GM23338 (cell line): ENCODE measurements around the gene DGKH.

Experiments used
- CREB1 ChIP-seq: fragments of 250-450 bp; sonication (Bioruptor Pico); IDR thresholded peaks from 2 replicates; pipeline ENCODE4 v1.5.0; 2020; ENCODE audit warnings: low read depth, mild to moderate bottlenecking, moderate library complexity
- EZH2 ChIP-seq: fragments of 200-600 bp; sonication (generic); IDR thresholded peaks from one replicate; pipeline ENCODE4 v1.8.0; 2017; ENCODE audit warnings: antibody characterized with exemption, mild to moderate bottlenecking, low read depth; ENCODE audit not compliant: unreplicated experiment
- EZH2phosphoT487 ChIP-seq: fragments of 200-600 bp; sonication (generic); IDR thresholded peaks from one replicate; pipeline ENCODE4 v1.8.1; 2018; ENCODE audit warnings: antibody characterized with exemption; ENCODE audit not compliant: unreplicated experiment
- JUNB ChIP-seq: IDR thresholded peaks from one replicate; pipeline ENCODE4 v1.6.1; 2016; ENCODE audit warnings: antibody characterized with exemption; ENCODE audit not compliant: unreplicated experiment
- NANOG ChIP-seq: IDR thresholded peaks from 2 replicates; pipeline ENCODE4 v1.6.1; 2016; ENCODE audit warnings: antibody characterized with exemption, borderline replicate concordance
- POLR2AphosphoS5 ChIP-seq: IDR thresholded peaks from 2 replicates; pipeline ENCODE4 v1.6.1; 2016; ENCODE audit warnings: antibody characterized with exemption, low read depth
- REST ChIP-seq: IDR thresholded peaks from one replicate; pipeline ENCODE4 v1.6.1; 2018; ENCODE audit warnings: antibody characterized with exemption; ENCODE audit not compliant: unreplicated experiment
- ZNF114 ChIP-seq: fragments of 250-450 bp; sonication (Bioruptor Pico); IDR thresholded peaks from 2 replicates; pipeline ENCODE4 v1.5.0; 2020; ENCODE audit warnings: mild to moderate bottlenecking, moderate library complexity
- TF ChIP-seq, protein P1 (sequence below), 2 experiments: fragments of 200-600 bp in 1 of 2; sonication (generic) in 1 of 2; conservative IDR thresholded peaks; 2 replicates each; pipeline versions ENCODE4 v1.5.1 to v1.6.1; 2016 to 2017; ENCODE audit warnings: antibody characterized with exemption in 2 of 2, low read depth in 2 of 2, mild to moderate bottlenecking in 2 of 2, moderate library complexity in 1 of 2
- TF ChIP-seq, protein P2 (sequence below): IDR thresholded peaks from 2 replicates; pipeline ENCODE4 v1.6.1; 2016; ENCODE audit warnings: antibody characterized with exemption

- no peak for TF ChIP-seq NANOG
- TF ChIP-seq, protein P1, sequence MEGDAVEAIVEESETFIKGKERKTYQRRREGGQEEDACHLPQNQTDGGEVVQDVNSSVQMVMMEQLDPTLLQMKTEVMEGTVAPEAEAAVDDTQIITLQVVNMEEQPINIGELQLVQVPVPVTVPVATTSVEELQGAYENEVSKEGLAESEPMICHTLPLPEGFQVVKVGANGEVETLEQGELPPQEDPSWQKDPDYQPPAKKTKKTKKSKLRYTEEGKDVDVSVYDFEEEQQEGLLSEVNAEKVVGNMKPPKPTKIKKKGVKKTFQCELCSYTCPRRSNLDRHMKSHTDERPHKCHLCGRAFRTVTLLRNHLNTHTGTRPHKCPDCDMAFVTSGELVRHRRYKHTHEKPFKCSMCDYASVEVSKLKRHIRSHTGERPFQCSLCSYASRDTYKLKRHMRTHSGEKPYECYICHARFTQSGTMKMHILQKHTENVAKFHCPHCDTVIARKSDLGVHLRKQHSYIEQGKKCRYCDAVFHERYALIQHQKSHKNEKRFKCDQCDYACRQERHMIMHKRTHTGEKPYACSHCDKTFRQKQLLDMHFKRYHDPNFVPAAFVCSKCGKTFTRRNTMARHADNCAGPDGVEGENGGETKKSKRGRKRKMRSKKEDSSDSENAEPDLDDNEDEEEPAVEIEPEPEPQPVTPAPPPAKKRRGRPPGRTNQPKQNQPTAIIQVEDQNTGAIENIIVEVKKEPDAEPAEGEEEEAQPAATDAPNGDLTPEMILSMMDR (conservative IDR thresholded peaks at IDR 0.05; ENCODE audit: low read depth in 2 of 2) = no peak
- TF ChIP-seq EZH2 = no peak
- no peak for TF ChIP-seq REST
- no peak for TF ChIP-seq EZH2phosphoT487
- no peak for TF ChIP-seq JUNB
- no peak for TF ChIP-seq POLR2AphosphoS5
- TF ChIP-seq, protein P2, sequence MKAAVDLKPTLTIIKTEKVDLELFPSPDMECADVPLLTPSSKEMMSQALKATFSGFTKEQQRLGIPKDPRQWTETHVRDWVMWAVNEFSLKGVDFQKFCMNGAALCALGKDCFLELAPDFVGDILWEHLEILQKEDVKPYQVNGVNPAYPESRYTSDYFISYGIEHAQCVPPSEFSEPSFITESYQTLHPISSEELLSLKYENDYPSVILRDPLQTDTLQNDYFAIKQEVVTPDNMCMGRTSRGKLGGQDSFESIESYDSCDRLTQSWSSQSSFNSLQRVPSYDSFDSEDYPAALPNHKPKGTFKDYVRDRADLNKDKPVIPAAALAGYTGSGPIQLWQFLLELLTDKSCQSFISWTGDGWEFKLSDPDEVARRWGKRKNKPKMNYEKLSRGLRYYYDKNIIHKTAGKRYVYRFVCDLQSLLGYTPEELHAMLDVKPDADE = no peak
- no peak for TF ChIP-seq CREB1 (CRISPR knock-in tag)
- no peak for TF ChIP-seq ZNF114 (CRISPR knock-in tag)
These were observed 7.8 kb upstream of the DGKH start for GRCh38 chr13:42040730-42041010.
